Lung microvascular endothelial cell (primary cell): ENCODE data around the gene FLNC. TPM values are rescaled to one million over a fixed set of nuclear protein-coding genes. Genes with fewer than 3 reads are reported as not detected.
A peak's percentile ranks its signal among the peaks of the same experiment; 100 is the strongest.

Source experiments
- DNase-seq, 2 donors: peaks; one replicate each; pipeline versions ENCODE4 v3.0.0 to v3.0.0-alpha.2; 2010; ENCODE audit warnings: low read depth in 2 of 2
- total RNA-seq: library from RNA; depleted of rRNA; stranded (reverse); fragments of >200 nt; gene quantifications from 2 replicates; pipeline ENCODE4 v1.2.1, GENCODE V29; 2014

FLNC gene
- total RNA-seq, 1 donor from 2014 or later = 131 TPM

DNA sequence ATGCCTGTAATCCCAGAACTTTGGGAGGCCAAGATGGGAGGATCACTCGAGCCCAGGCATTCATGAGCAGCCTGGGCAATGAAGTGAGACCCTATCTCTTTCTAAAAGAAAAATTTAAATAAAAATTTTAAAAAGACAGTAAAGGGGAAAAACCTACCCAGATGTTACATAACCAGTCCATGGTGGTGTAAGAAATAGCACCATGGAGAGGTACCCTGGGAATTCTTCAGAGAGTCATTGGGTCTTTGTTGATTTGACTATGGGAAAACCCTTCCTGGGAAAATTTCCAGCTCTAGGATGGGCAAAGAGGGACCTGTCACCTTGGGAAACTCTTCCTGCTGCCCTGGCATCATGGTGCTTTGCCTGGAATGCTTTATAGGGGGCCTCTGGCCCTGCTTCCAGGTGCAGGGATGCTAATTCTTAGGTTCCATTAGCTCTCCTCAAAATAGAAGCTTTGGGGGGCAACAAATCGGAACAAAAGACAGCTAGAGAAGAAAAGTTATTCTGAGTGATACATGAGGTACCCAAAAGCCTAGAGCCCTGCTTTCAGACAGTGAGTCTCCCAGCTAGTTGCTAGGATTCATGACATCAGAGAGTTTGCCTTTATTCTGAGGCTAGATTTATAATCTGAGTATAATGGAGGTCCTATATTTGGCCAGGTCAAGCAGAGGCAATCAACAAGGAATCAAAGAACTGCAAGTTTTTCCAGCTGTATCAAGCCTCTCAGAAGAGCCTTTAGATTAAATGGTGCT, 28.4 kb upstream of the FLNC start:
- no peak for DNase-seq

DNA sequence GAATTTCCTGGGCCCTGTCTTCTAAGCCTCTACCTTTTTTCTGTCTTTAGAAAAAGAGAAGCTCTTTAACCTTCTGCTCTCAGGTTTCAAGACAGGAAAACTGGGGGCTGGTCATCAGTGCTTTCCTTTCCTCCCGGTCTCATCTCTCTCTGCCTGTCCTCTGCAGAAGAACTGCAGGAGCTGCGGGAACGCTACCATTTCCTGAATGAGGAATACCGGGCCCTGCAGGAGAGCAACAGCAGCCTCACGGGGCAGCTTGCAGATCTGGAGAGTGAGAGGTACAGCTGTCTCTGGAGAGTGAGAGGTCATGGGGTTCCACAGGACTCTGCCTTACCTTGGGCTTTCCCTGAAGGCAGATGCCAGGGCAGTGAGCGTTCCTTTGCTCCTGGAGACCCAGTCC, 25.7 kb upstream of the FLNC start:
- DNase-seq = no peak

GRCh38 chr7:128805225-128805624, 25.0 kb upstream of the FLNC start:
- no peak for DNase-seq

GRCh38 chr7:128807191-128807590, 23.0 kb upstream of the FLNC start:
- DNase-seq = no peak

GRCh38 chr7:128809363-128809762, 20.8 kb upstream of the FLNC start:
- no peak for DNase-seq

GRCh38 chr7:128810473-128810872, 19.7 kb upstream of the FLNC start:
- no peak for DNase-seq

- no peak for DNase-seq
Observed at GRCh38 chr7:128810997-128811396, 19.2 kb upstream of the FLNC start.

DNA sequence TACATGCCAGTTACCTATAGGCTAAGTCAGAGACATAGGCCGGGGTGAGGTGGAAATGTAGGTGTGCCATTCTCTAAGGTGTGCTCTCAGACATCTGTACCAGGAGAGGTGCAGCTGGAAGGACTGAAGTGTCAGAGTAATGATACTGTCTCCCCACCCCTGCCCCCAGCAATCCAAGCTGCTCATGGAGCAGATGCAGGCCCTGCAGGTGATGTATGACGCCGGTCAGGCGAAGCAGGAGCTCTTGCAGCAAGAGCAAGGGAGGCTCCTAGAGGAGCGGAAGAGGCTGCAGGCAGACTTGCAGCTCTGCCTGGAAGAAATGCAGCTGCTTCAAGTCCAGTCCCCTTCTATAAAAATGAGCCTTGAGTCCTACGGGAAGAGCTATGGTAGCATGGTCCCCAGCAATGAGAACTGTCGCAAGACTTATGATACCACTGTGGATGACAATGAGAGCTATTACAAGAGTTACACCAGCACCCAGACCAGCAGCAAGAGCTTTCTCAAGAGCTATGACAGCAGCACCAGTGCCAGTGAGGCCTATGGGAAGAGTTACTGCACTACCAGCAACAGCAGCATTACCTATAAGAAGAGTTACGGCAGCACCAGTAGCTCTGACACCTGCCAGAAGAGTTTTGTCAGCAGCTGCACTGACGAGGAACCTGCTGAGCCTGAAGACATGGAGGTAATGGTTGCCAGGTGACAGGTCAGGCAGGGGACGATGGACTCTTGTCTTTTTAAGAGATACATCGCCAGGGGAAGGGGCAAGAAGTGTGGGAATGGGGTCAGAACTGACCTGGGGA, 18.4 kb upstream of the FLNC start:
- DNase-seq = no peak

DNA sequence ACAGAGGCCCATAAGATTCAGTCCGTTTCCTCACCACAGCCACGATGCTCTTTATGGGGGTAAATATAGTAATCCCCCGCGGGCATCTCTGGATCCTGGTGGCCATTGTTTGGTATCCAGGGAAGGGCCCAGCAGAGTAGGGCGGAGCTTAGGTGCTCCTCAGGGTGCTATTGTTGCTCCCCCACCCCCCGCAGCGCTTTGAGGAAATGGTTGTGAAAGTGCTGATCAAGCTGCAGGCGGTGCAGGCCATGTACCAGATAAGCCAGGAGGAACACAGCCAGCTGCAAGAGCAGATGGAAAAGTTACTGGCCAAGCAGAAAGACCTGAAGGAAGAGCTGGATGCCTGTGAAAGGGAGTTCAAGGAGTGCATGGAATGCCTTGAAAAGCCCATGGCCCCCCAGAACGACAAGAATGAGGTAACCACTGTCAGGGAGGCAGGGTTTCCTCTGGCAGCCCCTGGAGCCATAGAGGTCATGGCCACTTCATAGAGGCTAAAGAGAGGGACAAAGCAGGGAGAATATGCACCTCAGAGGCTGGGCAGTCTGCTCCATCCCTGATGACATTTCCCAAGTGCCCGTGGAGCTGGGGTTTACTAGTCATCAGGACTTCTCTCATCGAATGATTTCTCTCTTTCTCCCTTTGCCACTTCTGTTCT, 17.6 kb upstream of the FLNC start:
- DNase-seq = peak in 1 of 2 donors; percentile 40

DNA sequence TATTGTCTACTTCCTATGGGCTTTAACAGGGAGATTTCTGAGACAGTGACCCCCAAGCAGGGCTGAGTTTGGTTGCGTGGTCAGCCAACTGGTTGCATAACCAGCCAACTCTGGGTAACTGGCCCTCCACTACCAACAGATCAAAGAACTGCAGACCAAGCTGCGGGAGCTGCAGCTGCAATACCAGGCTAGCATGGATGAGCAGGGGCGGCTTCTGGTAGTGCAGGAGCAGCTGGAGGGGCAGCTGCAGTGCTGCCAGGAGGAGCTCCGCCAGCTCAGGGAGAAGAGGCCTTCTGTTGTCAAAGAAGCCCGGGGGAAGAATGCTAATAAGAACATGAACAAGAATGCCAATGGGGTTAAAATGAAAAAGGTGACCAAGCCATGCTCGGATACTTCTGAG, 15.7 kb upstream of the FLNC start:
- DNase-seq = no peak

GRCh38 chr7:128815289-128815942, 14.8 kb upstream of the FLNC start:
- no peak for DNase-seq

DNA sequence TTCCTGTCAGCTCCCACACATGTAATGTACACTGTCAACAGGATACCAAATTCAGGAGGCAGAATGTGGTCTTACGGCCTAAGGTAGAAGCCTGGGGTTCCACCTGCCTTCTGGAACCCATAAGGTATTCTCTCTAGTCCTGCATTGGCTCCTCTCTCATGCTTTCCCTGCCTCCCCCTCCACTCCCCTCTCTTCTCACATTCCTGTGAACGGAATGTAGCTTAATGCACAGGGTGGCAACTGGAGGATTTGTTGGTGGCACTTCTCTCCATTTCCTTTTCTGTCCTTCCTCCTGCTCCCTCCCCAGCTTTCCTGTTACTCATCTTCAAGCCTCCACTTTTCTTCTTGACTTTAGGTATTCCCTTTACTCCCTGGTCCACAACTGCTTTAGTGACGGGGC, 11.5 kb upstream of the FLNC start:
- DNase-seq = no peak

- no peak for DNase-seq
Observed at GRCh38 chr7:128821724-128822123, 8.5 kb upstream of the FLNC start.

DNA sequence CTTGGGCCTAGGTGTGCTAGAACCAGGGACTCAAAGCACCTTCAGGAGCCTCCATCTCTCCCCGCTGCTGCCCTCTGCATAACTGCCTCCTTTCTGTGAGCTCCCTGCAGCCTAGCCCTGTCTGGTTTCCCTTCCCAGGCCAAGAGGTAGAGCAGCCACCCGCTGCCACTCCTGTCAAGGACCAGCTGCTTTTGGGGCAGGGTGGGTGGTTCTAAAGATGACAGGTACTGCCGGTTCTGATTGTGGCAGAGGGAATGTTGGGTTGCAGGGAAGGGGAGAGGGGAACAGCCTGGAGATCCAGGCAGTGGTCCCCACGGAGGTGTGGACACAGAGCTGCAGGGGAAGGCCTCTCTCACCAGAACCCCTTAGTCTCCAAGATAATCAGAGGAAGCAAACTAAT, 3.7 kb upstream of the FLNC start:
- DNase-seq = no peak

DNA sequence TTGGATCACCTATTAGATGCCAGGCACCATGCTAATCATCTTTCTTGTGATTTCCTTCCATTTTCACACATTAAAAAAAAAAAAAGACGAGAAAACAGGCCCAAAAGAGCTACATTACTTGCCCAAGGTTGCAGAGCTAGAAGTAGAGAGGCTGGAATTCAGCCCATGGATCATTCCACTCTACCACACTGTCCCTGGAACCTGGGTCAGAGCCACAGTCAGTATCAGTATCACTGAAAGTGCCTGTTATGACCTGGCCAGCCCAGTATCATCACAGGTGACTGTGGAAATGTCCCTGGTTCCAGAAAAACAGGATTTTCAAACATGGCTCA, 3.3 kb upstream of the FLNC start:
- no peak for DNase-seq

DNA sequence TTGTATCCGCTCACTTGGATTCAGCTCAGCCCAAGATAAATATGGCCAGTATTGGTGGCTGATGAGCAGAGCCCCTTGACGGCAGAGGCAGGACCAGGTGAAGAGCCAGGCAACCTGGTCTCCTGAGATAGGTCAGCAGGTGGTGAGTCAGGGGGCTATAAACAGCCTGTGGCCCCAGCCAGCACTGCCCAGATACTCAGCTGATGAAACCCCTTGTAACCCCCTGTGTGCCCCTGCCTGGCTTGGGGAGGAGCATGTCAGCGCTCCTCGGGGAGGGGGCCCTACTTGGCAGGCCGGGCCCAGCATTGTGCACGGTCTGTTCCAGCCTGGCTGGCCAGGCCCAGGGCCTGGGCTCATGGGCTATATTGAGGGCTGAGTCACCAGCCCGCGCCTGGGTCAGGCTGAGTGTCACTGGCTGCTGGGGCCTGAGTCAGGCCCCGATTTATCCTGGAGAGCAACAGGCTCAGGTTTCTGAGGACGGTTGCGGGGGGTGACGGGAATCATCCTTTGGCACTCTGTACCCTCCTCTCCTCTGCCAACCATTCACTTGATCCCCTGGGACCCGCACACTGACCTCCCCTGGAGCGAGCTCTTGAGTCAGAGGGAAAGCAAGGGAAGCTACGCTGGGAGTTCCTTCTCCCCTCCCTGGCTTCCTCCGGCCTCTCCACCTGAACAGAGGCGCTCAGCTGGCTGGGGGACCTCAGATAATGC, 2.8 kb upstream of the FLNC start:
- peak; percentile 46 to 68 for DNase-seq

DNA sequence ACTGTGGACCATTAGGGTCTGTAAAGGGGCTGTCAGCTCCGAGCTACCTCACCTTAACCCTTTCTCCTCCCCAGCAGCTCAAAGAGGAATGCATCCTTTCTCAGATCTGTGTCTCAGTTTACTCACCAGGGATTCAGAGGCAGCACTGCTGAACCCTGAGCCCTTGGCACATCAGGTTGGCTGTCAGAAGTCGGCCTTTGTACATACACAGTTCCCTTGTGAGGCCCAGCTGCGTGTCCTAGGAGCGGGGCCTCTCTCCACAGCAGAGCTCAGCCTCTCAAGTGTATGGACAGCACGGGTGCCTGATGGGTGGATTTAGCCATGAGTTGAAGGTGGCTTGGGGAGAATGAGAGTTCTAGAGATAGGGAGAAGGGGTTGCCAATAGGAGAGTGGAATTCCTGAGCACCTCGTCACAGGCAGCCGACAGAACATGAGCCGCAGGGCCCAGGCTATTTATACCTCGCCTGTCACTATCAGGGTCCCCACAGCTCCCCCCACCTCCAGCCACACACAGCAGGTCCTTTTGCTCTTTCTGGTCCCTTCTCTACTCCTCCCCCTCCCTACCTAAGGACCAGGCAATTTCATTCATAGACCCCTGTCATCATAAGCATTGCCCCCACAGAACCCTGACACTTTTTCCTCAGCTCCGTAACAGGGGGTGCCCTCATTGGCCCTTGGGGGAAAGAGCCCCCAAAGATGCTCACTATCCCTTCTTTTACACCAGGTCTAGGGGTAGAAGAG, 2.1 kb upstream of the FLNC start:
- DNase-seq = peak in 1 of 2 donors; percentile 13

- DNase-seq = peak; percentile 56 to 89
Observed at GRCh38 chr7:128829391-128830166, 627 bp upstream of the FLNC start.

- DNase-seq = peak; percentile 51 to 76
Observed at GRCh38 chr7:128831178-128831993, 1.2 kb downstream of the FLNC start.
